ENCODE data around the gene PAM. TPM values are rescaled to one million over a fixed set of nuclear protein-coding genes. Genes with fewer than 3 reads are reported as not detected.

The PAM gene
- total RNA-seq, 1 experiment from 2014 or later, result 190 TPM

DNA sequence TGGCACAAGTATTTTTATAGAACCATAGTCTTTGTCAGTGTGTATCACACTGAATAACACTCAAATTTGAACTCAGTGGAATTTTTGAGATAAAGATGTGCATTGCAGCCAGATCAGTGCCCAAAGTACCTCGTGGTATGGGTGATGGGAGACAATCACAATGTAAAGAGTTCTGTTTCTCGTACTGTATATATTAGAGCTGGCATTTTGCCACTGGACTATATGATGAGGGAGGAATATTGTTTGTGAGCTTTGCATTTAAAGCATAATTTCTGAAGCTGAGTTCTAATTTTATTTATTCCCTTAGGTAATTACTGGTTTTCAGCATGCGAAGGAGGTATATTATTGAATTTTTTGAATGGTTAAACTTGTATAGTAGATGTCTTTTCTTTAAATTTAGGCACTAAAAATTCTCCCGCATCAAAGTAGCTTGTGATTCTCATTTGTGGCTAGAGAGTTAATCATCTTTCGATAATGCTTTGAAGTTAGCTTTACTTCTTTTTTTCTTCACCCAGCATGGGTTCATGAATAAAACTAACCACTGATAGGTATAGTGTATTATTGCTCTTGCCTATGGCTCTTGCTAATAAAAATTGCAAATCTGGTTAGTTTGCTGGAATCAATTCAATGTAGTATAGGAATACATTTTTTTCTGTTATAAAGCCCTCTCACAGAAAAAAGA is 43.1 kb downstream of the PAM start:
- H3K4me1 ChIP-seq (ENCODE audit: insufficient read depth, low read length, poor library complexity, severe bottlenecking), result peaks cover 80% of the 10 kb centered on the region
- peak overlapping the region; percentile 2 for H3K4me3 ChIP-seq (ENCODE audit: low read depth, low read length, poor library complexity, severe bottlenecking)
- DNase-seq (ENCODE audit: low spot score), result peak; percentile 50
- POLR2A ChIA-PET (ENCODE audit: low non-redundant PET), result no interaction called here
- TF ChIP-seq EZH2 (IDR thresholded peaks at IDR 0.05; ENCODE audit: borderline replicate concordance, low read depth, low read length, poor library complexity, severe bottlenecking), result no peak
- TF ChIP-seq, protein P1, sequence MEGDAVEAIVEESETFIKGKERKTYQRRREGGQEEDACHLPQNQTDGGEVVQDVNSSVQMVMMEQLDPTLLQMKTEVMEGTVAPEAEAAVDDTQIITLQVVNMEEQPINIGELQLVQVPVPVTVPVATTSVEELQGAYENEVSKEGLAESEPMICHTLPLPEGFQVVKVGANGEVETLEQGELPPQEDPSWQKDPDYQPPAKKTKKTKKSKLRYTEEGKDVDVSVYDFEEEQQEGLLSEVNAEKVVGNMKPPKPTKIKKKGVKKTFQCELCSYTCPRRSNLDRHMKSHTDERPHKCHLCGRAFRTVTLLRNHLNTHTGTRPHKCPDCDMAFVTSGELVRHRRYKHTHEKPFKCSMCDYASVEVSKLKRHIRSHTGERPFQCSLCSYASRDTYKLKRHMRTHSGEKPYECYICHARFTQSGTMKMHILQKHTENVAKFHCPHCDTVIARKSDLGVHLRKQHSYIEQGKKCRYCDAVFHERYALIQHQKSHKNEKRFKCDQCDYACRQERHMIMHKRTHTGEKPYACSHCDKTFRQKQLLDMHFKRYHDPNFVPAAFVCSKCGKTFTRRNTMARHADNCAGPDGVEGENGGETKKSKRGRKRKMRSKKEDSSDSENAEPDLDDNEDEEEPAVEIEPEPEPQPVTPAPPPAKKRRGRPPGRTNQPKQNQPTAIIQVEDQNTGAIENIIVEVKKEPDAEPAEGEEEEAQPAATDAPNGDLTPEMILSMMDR (conservative IDR thresholded peaks at IDR 0.05; ENCODE audit: low read depth, low read length), result no peak
- BruUV-seq (replicated peaks), result no TSS peak
- peak overlapping the region; percentile 61 for H3K27ac ChIP-seq (ENCODE audit: low read depth, low read length, poor library complexity, severe bottlenecking)
- intact Hi-C loops (cut with micrococcal nuclease; ENCODE audit: unreplicated experiment), result loop anchor here (5.0 kb wide), 1 partner anchor 174 kb away; no protein-coding TSS in a partner anchor
- H3K9me3 ChIP-seq (ENCODE audit: low read depth, low read length, poor library complexity, severe bottlenecking), result no peaks in the 10 kb centered on the region
- no peaks in the 10 kb centered on the region for H3K27me3 ChIP-seq (replicated peaks; ENCODE audit: insufficient read depth, low read depth, low read length, poor library complexity)
- no peaks in the 10 kb centered on the region for H3K36me3 ChIP-seq (ENCODE audit: insufficient read depth, low read length, poor library complexity, severe bottlenecking)
- CTCF ChIA-PET, result no interaction called here

DNA sequence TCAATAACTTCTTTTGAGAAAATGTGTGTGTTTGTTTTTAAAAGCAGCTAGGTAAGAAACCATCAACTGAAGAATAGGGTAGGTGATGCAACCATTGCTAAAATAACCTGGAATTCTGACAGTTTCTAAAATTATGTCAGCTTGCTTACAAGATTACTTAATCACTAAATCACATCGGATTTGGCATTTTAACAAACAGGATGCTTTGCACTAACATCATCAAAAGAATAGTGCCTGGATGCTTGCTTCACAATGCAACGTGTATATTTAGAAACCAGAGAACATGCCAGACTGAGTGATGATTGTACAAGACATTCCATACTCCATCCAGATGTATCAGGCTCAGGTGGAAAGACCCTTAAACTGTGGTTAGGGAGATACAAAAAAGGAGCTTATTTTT is 43.9 kb downstream of the PAM start:
- DNase-seq (ENCODE audit: low spot score), result no peak
- POLR2A ChIA-PET (ENCODE audit: low non-redundant PET), result no interaction called here
- Histone ChIP-seq H3K9me3 (ENCODE audit: low read depth, low read length, poor library complexity, severe bottlenecking) (no peaks in the 10 kb centered on the region), H3K36me3 (ENCODE audit: insufficient read depth, low read length, poor library complexity, severe bottlenecking) (no peaks in the 10 kb centered on the region), H3K27me3 (replicated peaks; ENCODE audit: insufficient read depth, low read depth, low read length, poor library complexity) (no peaks in the 10 kb centered on the region), H3K4me1 (ENCODE audit: insufficient read depth, low read length, poor library complexity, severe bottlenecking) (peaks cover 84% of the 10 kb centered on the region), H3K4me3 (ENCODE audit: low read depth, low read length, poor library complexity, severe bottlenecking) (peak overlapping the region; percentile 2), H3K27ac (ENCODE audit: low read depth, low read length, poor library complexity, severe bottlenecking) (peak overlapping the region; percentile 61)
- no peak for TF ChIP-seq EZH2 (IDR thresholded peaks at IDR 0.05; ENCODE audit: borderline replicate concordance, low read depth, low read length, poor library complexity, severe bottlenecking)
- CTCF ChIA-PET, result no interaction called here
- BruUV-seq (replicated peaks), result no TSS peak
- intact Hi-C loops (cut with micrococcal nuclease; ENCODE audit: unreplicated experiment), result loop anchor here (5.0 kb wide), 1 partner anchor 173 kb away; no protein-coding TSS in a partner anchor

DNA sequence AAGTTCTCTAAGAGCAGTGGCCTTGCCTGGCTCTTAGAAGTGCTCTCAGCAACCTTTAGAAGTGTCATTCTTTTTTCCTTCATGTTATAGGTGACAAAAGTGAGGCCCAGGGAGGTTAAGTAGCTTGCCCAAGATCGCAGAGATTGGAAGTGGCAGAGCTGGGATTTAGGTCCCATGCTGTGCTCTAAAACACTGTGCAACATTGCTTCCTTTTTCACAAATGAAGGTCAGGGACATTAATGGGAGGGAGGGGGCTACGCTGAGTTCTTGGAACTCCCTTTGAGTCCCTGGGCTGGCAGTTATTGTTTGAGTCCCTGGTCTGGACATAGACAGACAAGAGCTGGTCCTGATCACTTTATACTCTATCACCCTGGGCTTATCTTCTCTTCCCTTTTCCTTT is 45.3 kb downstream of the PAM start:
- Histone ChIP-seq H3K4me1 (ENCODE audit: insufficient read depth, low read length, poor library complexity, severe bottlenecking) (peaks cover 77% of the 10 kb centered on the region), H3K4me3 (ENCODE audit: low read depth, low read length, poor library complexity, severe bottlenecking) (no peak overlapping the region), H3K36me3 (ENCODE audit: insufficient read depth, low read length, poor library complexity, severe bottlenecking) (no peaks in the 10 kb centered on the region), H3K27me3 (replicated peaks; ENCODE audit: insufficient read depth, low read depth, low read length, poor library complexity) (no peaks in the 10 kb centered on the region), H3K27ac (ENCODE audit: low read depth, low read length, poor library complexity, severe bottlenecking) (peak overlapping the region; percentile 61), H3K9me3 (ENCODE audit: low read depth, low read length, poor library complexity, severe bottlenecking) (no peaks in the 10 kb centered on the region)
- no peak for TF ChIP-seq EZH2 (IDR thresholded peaks at IDR 0.05; ENCODE audit: borderline replicate concordance, low read depth, low read length, poor library complexity, severe bottlenecking)
- TF ChIP-seq, protein P1 (conservative IDR thresholded peaks at IDR 0.05; ENCODE audit: low read depth, low read length), result no peak
- POLR2A ChIA-PET (ENCODE audit: low non-redundant PET), result no interaction called here
- intact Hi-C loops (cut with micrococcal nuclease; ENCODE audit: unreplicated experiment), result no loop called here
- no TSS peak for BruUV-seq (replicated peaks)
- CTCF ChIA-PET, result interaction anchor here (0.5 kb wide), 1 partner anchor 120 kb away, joined by 3 read pairs; no protein-coding TSS in a partner anchor
- peak; percentile 59 for DNase-seq (ENCODE audit: low spot score)

DNA sequence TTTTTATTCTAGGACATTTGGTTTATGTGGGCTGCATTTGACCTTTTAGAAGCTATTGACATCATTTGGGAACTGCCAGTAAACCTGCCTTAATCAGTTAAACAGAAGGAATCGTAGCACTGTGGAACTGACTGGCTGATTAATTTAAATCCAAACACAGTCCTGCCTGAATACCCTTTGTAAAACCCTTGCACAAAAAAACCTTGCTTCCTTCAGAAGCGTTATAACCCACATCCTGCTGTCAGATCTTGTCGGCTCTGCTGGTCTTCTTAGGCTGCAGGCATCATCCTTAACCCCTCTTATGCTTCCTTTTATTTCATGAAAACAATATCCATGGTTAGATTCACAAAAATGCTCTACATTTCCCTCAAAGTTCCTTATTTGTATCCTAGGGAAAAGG is 46.3 kb downstream of the PAM start:
- Histone ChIP-seq H3K4me1 (ENCODE audit: insufficient read depth, low read length, poor library complexity, severe bottlenecking) (peaks cover 67% of the 10 kb centered on the region), H3K36me3 (ENCODE audit: insufficient read depth, low read length, poor library complexity, severe bottlenecking) (no peaks in the 10 kb centered on the region), H3K4me3 (ENCODE audit: low read depth, low read length, poor library complexity, severe bottlenecking) (no peak overlapping the region), H3K9me3 (ENCODE audit: low read depth, low read length, poor library complexity, severe bottlenecking) (no peaks in the 10 kb centered on the region), H3K27me3 (replicated peaks; ENCODE audit: insufficient read depth, low read depth, low read length, poor library complexity) (no peaks in the 10 kb centered on the region), H3K27ac (ENCODE audit: low read depth, low read length, poor library complexity, severe bottlenecking) (peak overlapping the region; percentile 52)
- intact Hi-C loops (cut with micrococcal nuclease; ENCODE audit: unreplicated experiment), result no loop called here
- TF ChIP-seq, protein P1 (conservative IDR thresholded peaks at IDR 0.05; ENCODE audit: low read depth, low read length), result no peak
- no peak for TF ChIP-seq EZH2 (IDR thresholded peaks at IDR 0.05; ENCODE audit: borderline replicate concordance, low read depth, low read length, poor library complexity, severe bottlenecking)
- no TSS peak for BruUV-seq (replicated peaks)
- ChIA-PET CTCF (no interaction called here), POLR2A (ENCODE audit: low non-redundant PET) (no interaction called here)
- DNase-seq (ENCODE audit: low spot score), result peak; percentile 63

Measured in A673 (cell line).